ENCODE data around the gene MYL12B.

MYL12B gene

GRCh38 chr18:3236470-3236869 lies 25.5 kb upstream of the MYL12B start:
- no peak for DNase-seq

- DNase-seq: no peak
These were observed 23.2 kb upstream of the MYL12B start for GRCh38 chr18:3238742-3239141.

- DNase-seq: no peak
These were observed 16.8 kb upstream of the MYL12B start for GRCh38 chr18:3245185-3245564.

GRCh38 chr18:3245853-3246634 lies 15.9 kb upstream of the MYL12B start:
- DNase-seq: no peak

- DNase-seq: no peak
These were observed 15.2 kb upstream of the MYL12B start for GRCh38 chr18:3246635-3247239.

- peak; percentile 61 for DNase-seq
These were observed 14.5 kb upstream of the MYL12B start, which contains the start of gene MYL12A for GRCh38 chr18:3247240-3248061. TSS of gene MYL12A (plus strand) at chr18:3247801. CDS start at chr18:3253248, 5,447 bp downstream.

GRCh38 chr18:3248062-3248657 lies 13.8 kb upstream of the MYL12B start:
- DNase-seq: no peak

- no peak for DNase-seq
These were observed 13.1 kb upstream of the MYL12B start for GRCh38 chr18:3248658-3249359.

GRCh38 chr18:3250237-3251107 lies 11.5 kb upstream of the MYL12B start:
- DNase-seq: no peak

GRCh38 chr18:3251249-3251962 lies 10.5 kb upstream of the MYL12B start:
- DNase-seq: no peak

- DNase-seq: no peak
These were observed 10.0 kb upstream of the MYL12B start for GRCh38 chr18:3251963-3252277.

GRCh38 chr18:3252843-3253242 lies 9.1 kb upstream of the MYL12B start:
- DNase-seq: no peak

GRCh38 chr18:3254725-3255124 lies 7.2 kb upstream of the MYL12B start:
- no peak for DNase-seq

- no peak for DNase-seq
These were observed 6.2 kb upstream of the MYL12B start for GRCh38 chr18:3255611-3256165.

- DNase-seq: no peak
These were observed 5.0 kb upstream of the MYL12B start for GRCh38 chr18:3256693-3257626.

GRCh38 chr18:3257627-3258120 lies 4.3 kb upstream of the MYL12B start:
- no peak for DNase-seq

GRCh38 chr18:3260995-3261372 lies 949 bp upstream of the MYL12B start:
- DNase-seq: no peak

- no peak for DNase-seq
These were observed 550 bp downstream of the MYL12B start for GRCh38 chr18:3262234-3263131.
